HEK293 (cell line): ENCODE data around the gene DLX2.

Experiments
- GLI4 ChIP-seq: fragments of 450-650 bp; formaldehyde crosslinking; IDR thresholded peaks from 2 replicates; pipeline ENCODE4 v1.5.1; 2016; ENCODE audit warnings: missing biosample characterization, missing genetic modification characterization
- PRDM1 ChIP-seq: fragments of 450-650 bp; formaldehyde crosslinking; IDR thresholded peaks from 2 replicates; pipeline ENCODE4; 2016; ENCODE audit warnings: missing biosample characterization, missing genetic modification characterization
- REST ChIP-seq: fragments of 450-650 bp; formaldehyde crosslinking; IDR thresholded peaks from 2 replicates; pipeline ENCODE4 v1.5.1; 2016; ENCODE audit warnings: missing biosample characterization, missing genetic modification characterization
- SCRT1 ChIP-seq: fragments of 450-650 bp; formaldehyde crosslinking; IDR thresholded peaks from 2 replicates; pipeline ENCODE4 v1.5.1; 2016; ENCODE audit warnings: missing biosample characterization, missing genetic modification characterization, borderline replicate concordance
- TCF7L2 ChIP-seq: IDR thresholded peaks from 2 replicates; pipeline ENCODE4 v1.6.1; 2011; ENCODE audit warnings: low read depth, mild to moderate bottlenecking, inconsistent platforms, low read length, moderate library complexity, borderline replicate concordance
- ZBTB49 ChIP-seq: fragments of 450-650 bp; formaldehyde crosslinking; IDR thresholded peaks from 2 replicates; pipeline ENCODE4 v1.5.1; 2016; ENCODE audit warnings: missing biosample characterization, missing genetic modification characterization, low read depth
- ZBTB7A ChIP-seq: fragments of 450-650 bp; formaldehyde crosslinking; IDR thresholded peaks from 2 replicates; pipeline ENCODE4 v1.5.1; 2016; ENCODE audit warnings: low read depth, missing biosample characterization, missing genetic modification characterization
- ZNF114 ChIP-seq: fragments of 450-650 bp; formaldehyde crosslinking; IDR thresholded peaks from 2 replicates; pipeline ENCODE4 v1.5.0; 2017; ENCODE audit warnings: missing biosample characterization, missing genetic modification characterization
- ZNF155 ChIP-seq: fragments of 450-650 bp; formaldehyde crosslinking; IDR thresholded peaks from 2 replicates; pipeline ENCODE4 v1.5.1; 2016; ENCODE audit warnings: missing biosample characterization, missing genetic modification characterization
- ZNF169 ChIP-seq: fragments of 450-650 bp; formaldehyde crosslinking; IDR thresholded peaks from 2 replicates; pipeline ENCODE4 v1.5.1; 2016; ENCODE audit warnings: missing biosample characterization, missing genetic modification characterization
- ZNF214 ChIP-seq: fragments of 450-650 bp; formaldehyde crosslinking; IDR thresholded peaks from 2 replicates; pipeline ENCODE4 v1.5.1; 2017; ENCODE audit warnings: missing biosample characterization, mild to moderate bottlenecking, missing genetic modification characterization, borderline replicate concordance
- ZNF266 ChIP-seq: fragments of 450-650 bp; formaldehyde crosslinking; IDR thresholded peaks from 2 replicates; pipeline ENCODE4 v1.5.1; 2016; ENCODE audit warnings: missing biosample characterization, missing genetic modification characterization, low read depth
- ZNF292 ChIP-seq: fragments of 450-650 bp; formaldehyde crosslinking; IDR thresholded peaks from 2 replicates; pipeline ENCODE4 v1.5.1; 2016; ENCODE audit warnings: low read depth, missing biosample characterization, missing genetic modification characterization, borderline replicate concordance
- ZNF302 ChIP-seq: fragments of 450-650 bp; formaldehyde crosslinking; IDR thresholded peaks from 2 replicates; pipeline ENCODE4 v1.5.1; 2016; ENCODE audit warnings: missing biosample characterization, missing genetic modification characterization, low read depth
- ZNF335 ChIP-seq: fragments of 450-650 bp; formaldehyde crosslinking; conservative IDR thresholded peaks from 2 replicates; pipeline ENCODE4 v1.5.1; 2016; ENCODE audit warnings: missing biosample characterization, missing genetic modification characterization
- ZNF354C ChIP-seq: fragments of 450-650 bp; formaldehyde crosslinking; IDR thresholded peaks from 2 replicates; pipeline ENCODE4 v1.5.1; 2016; ENCODE audit warnings: missing biosample characterization, missing genetic modification characterization, low read depth, borderline replicate concordance
- ZNF501 ChIP-seq: fragments of 450-650 bp; formaldehyde crosslinking; IDR thresholded peaks from 2 replicates; pipeline ENCODE4 v1.5.1; 2016; ENCODE audit warnings: missing biosample characterization, missing genetic modification characterization
- ZNF600 ChIP-seq: fragments of 450-650 bp; formaldehyde crosslinking; IDR thresholded peaks from 2 replicates; pipeline ENCODE4 v1.5.1; 2016; ENCODE audit warnings: missing biosample characterization, missing genetic modification characterization
- ZNF654 ChIP-seq: fragments of 450-650 bp; formaldehyde crosslinking; IDR thresholded peaks from 2 replicates; pipeline ENCODE4 v1.5.1; 2016; ENCODE audit warnings: low read depth, missing biosample characterization, missing genetic modification characterization
- ZNF658 ChIP-seq: fragments of 450-650 bp; formaldehyde crosslinking; IDR thresholded peaks from 2 replicates; pipeline ENCODE4; 2016; ENCODE audit warnings: missing biosample characterization, missing genetic modification characterization
- ZNF768 ChIP-seq: fragments of 450-650 bp; formaldehyde crosslinking; IDR thresholded peaks from 2 replicates; pipeline ENCODE4 v1.5.1; 2018; ENCODE audit warnings: missing biosample characterization, mild to moderate bottlenecking, missing genetic modification characterization
- ZNF843 ChIP-seq: fragments of 450-650 bp; formaldehyde crosslinking; IDR thresholded peaks from 2 replicates; pipeline ENCODE4 v1.5.1; 2016; ENCODE audit warnings: missing biosample characterization, missing genetic modification characterization

DLX2 gene

GRCh38 chr2:172100935-172101820 lies 1.5 kb downstream of the DLX2 start (continued):
- no peak for TF ChIP-seq ZNF302
- TF ChIP-seq ZNF843, result no peak
- no peak for TF ChIP-seq GLI4 (tag by site-specific recombination)
- no peak for TF ChIP-seq REST
- no peak for TF ChIP-seq ZNF266 (tag by site-specific recombination)
- TF ChIP-seq ZNF292 (tag by site-specific recombination), result no peak
- TF ChIP-seq TCF7L2, result no peak
- no peak for TF ChIP-seq ZNF155 (tag by site-specific recombination)
- no peak for TF ChIP-seq ZNF658 (tag by site-specific recombination)
- no peak for TF ChIP-seq ZNF501 (tag by site-specific recombination)
- TF ChIP-seq ZNF768 (tag by site-specific recombination), result no peak
- TF ChIP-seq PRDM1 (tag by site-specific recombination), result no peak
- no peak for TF ChIP-seq ZNF169 (tag by site-specific recombination)
- TF ChIP-seq ZNF654 (tag by site-specific recombination), result no peak
- TF ChIP-seq ZBTB49 (tag by site-specific recombination), result no peak
- TF ChIP-seq ZNF600 (tag by site-specific recombination), result no peak
- TF ChIP-seq ZNF114, result no peak
- no peak for TF ChIP-seq ZBTB7A
- no peak for TF ChIP-seq SCRT1 (tag by site-specific recombination)
- no peak for TF ChIP-seq ZNF214 (tag by site-specific recombination)
- no peak for TF ChIP-seq ZNF335 (tag by site-specific recombination)
- TF ChIP-seq ZNF354C (tag by site-specific recombination), result no peak
